Skeletal muscle cell (primary cell): Measurements from ENCODE around the gene BTBD9.

Experiments
- DNase-seq: peaks from one replicate; pipeline ENCODE4 v3.0.0-alpha.2; 2010; ENCODE audit warnings: low read depth
- H3K4me3 ChIP-seq: 2 replicates; pipeline ENCODE4 v1.5.1; 2011; ENCODE audit warnings: low read depth, mild to moderate bottlenecking, control low read depth, low read length, moderate library complexity

The BTBD9 gene

DNA sequence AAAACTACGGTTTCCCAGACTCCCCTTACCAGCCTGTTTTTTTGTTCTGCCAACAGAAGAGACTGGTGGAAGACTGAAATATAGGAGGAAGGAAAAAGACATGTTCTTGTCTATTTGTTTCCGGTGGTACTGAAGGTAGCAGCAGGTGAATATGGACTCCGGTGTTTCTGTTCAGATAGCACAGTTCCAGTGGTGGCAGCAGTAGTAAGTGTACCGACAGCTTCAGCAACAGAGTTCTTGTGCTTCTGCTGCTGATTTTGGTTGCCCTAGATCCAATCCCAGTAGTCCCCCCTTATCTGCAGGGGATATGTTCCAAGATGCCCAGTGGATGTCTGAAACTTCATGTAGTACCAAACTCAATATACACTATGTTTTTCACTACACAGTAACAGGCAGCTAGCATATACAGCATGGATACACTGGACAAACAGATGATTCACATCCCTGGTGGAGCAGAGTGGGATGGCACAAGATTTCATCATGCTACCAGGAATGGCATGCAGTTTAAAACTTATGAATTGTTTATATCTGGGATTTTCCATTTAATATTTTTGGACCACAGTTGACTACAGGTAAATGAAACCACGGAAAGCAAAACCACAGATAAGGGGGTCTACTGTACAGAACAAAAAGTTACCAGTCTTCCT lies 301.8 kb downstream of the BTBD9 start:
- no peak overlapping the region for H3K4me3 ChIP-seq
- DNase-seq = peak; percentile 73

DNA sequence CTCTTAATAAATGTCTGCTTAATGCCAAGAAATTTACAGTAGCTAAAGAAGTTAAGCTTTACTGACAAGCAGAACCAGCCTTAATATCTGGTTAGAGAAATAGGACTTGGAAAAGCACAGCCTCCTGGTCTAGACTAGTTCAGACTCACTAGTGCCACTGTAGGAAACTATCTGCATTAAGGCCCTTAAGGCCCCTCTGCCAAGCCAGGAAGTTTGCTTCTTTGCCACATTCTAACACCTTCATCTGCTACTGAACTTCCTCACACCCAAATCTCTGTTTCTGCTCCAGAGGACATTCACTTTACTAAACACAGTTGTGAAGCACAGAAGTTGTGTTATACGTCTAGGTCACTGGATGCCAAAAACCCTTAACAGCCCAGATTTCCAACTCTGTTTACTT lies 302.8 kb downstream of the BTBD9 start:
- DNase-seq = no peak
- H3K4me3 ChIP-seq = no peak overlapping the region

DNA sequence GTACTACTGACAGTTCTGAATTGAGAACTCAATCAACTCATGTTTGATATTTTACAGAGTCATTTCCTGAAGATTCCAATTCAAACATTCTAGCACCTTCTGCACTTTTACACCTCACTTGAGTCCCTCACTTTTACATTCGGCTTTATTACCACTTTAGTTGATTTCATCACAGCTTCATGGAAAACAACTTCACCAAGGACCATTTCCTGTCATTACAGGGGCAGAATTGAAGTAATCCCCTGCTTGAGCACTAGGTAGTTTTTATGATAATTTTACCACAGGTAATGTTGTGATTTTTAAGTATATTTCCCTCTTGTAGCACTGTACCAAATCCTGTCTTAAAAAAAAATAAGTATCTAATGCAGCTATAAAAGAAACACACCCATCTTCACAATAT lies 312.9 kb downstream of the BTBD9 start:
- DNase-seq = no peak
- no peak overlapping the region for H3K4me3 ChIP-seq

DNA sequence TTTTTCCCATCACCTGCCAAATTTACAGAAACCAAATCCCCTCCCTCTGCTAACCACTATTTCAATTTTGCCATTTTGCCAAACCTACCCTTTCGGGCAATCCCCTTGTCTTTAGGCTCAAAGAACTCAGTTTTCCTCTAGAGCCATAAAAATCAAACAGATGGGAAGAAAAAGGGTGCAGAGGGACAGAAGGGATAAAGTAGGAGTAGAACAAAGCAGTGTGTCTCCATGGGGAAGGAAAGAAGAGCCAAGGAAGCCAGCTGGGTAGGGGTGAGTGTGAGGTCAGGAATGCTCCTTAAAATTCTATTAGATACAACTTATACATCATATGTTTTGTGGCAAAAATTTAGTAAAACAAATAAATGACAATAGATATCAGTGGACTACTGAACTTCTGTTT lies 316.5 kb downstream of the BTBD9 start:
- DNase-seq = no peak
- no peak overlapping the region for H3K4me3 ChIP-seq

DNA sequence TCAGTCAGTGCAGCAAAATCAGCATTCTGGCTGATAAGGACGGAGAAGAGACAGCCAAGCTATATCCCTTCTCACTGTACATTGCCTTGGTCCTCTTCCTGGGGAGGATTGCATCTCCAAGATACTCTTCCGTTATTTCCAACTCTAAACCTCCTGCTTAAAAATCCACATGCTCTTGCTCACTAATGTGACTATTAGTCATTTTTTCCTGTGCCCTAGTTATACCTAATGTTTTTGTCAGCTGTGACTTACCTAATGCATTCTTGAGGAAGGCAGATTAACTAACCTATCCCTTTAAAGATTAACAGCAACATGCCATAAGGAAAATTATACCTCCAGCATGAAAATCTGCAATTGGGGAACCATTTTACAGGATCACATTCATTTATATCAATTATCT lies 317.6 kb downstream of the BTBD9 start:
- no peak for DNase-seq
- no peak overlapping the region for H3K4me3 ChIP-seq

DNA sequence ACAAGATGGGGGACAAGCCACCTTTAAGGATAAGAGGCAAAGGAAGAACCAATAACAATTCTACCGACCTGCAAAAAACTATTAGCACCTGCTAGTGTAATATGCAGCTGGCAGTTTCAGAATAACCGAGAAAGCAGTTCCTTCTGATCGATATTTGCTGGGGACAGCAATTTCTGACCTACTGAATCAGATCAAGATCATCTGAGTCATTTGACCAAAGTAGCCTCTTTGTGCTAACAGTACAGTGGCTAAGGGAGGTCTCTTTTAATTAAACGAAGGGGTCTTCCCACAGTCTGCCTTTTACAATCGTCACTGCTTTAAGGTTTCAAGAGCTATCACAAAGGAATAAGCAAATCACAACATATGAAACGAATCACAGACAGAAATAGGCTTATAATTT lies 318.9 kb downstream of the BTBD9 start:
- no peak overlapping the region for H3K4me3 ChIP-seq
- no peak for DNase-seq

DNA sequence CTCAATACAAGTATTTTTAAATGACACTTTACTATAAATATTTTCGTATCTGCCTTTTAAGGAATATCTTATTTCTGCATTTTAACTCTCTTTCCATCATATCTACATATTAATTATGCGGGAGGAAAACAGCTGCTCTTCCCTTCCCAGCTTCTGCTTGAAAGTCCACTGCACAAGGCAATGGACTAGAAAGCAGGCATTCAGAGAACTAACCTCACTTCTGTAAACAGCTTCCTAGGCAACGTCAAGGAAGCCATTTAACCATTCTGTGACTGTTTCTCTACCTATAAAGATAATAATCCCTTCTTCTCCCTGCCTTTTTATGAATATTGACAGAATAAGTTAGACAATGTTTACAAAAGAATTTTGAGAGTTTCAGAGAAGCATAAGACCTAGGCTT lies 319.4 kb downstream of the BTBD9 start:
- DNase-seq = no peak
- no peak overlapping the region for H3K4me3 ChIP-seq

DNA sequence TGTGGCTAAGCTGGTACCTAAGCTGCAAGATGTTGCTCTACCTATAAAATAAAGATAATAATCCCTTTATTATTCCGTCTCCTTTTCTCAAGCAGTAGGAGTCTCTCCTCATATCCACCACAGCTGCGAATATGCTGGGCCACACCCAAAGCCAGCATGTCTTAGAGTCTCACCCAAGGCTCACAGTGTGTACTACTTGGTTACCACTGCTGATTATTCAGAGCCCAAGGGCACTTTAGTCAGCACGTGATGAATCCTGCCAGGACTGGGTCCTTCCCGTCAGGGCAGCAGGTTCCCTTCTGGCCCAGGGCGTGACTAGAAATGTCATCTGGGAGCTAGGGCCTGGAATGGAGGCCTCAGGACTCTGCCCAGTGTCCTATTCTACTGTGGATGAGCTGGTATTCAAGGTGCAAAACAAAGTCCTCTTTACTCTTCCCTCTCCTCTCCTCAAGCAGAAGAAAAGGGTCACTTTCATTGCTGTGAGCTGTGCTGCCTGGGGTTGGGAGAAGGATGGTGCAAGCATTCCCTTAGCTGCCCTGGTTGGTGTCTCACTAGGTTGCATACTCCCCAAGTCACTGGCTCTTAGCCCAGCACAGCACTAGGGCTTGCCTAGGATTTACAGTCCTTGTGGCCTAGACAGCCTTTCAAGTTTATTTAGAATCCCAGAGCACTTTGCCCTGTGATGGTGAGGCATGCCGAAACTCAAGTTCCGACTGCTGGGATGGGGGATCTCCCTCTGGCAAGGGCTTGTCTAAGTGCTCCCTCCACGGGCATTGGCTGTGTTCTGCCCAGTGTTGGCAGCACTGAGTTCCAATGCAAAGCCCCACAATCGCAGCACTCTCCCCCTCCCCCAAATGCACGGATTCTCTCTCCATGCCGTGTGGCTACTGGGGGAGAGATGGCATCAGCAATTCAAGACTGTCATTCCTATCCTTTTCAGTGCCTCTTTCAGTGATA lies 320.2 kb downstream of the BTBD9 start:
- DNase-seq = no peak
- no peak overlapping the region for H3K4me3 ChIP-seq

DNA sequence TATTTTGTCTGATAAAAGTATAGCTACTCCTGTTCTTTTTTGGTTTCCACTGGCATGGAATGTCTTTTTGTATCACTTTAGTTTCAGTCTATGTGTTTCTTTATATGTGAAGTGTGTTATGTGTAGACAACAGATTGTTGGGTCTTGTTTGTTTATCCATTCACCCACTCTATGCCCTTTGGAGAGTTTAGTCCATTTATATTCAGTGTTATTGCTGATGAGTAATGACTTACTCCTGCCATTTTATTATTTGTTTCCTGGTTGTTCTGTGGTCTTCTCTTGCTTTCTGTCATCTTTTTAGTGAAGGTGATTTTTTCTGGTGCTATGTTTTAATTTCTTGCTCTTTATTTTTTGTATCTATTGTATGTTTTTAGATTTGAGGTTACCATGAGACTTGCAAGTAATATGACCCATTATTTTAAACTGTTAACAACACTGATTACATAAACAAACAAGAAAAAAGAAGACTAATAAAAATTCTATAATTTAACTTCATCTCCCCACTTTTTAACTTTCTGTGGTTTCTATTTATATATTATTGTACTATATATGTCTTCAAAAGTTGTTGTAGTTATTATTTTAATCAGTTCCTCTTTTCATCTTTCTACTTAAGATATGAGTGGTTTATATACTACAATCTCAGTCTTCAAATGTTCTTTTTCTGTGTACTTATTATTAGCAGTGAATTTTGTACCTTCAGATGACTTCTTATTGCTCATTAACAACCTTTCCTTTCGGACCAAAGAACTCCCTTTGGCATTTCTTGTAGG lies 323.4 kb downstream of the BTBD9 start:
- H3K4me3 ChIP-seq = no peak overlapping the region
- DNase-seq = no peak

DNA sequence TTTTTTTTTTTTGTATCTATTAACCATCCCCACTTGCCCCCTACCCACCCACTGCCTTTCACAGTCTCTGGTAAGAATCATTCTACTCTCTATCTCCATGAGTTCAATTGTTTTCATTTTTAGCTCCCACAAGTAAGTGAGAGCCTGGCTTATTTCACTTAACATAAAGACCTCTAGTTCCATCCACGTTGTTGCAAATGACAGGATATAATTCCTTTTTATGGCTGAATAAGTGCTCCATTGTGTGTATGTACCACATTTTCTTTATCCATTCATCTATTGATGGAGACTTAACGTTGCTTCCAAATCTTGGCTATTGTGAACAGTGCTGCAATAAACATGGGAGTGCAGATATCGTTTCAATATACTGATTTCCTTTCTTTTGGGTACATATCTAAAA lies 328.5 kb downstream of the BTBD9 start:
- DNase-seq = no peak
- no peak overlapping the region for H3K4me3 ChIP-seq

DNA sequence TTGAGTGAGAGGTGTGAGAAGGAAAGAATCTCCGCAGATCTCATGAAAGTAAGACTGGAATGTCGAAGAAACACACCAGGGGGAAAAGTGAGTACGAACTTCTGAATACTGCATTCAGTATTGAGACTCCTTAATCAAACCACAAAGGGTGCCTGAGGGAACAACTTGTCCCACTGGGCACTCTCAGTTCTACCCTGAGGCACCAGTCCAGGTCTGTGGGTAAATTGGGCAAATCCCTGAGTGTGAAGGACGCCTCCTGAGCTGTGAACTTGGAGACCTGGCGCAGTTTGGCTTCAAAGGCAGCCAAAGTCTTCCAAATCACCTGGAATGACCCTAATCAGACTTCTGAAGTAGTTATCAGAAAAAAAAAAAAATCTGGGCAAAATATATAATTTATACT lies 329.7 kb downstream of the BTBD9 start:
- no peak for DNase-seq
- no peak overlapping the region for H3K4me3 ChIP-seq

DNA sequence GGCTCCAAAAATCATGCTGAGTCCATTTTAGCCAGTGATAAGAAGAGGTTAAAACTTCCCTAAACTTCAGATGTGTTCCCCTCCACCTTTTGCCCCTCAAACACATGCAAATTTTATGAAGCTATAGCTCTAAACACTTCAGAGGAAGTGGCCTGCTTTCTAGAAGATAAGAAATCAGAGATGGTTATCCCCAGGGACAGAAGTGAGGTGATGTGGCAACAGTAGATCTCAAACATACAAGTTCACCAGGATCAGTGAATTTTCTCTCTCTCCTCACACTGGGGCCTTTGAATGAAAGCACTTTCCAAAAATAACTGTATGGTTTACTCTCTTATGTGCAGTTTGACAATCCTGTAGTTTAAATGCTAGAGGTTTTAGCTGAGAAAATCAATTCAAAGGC lies 332.0 kb downstream of the BTBD9 start:
- no peak overlapping the region for H3K4me3 ChIP-seq
- no peak for DNase-seq

DNA sequence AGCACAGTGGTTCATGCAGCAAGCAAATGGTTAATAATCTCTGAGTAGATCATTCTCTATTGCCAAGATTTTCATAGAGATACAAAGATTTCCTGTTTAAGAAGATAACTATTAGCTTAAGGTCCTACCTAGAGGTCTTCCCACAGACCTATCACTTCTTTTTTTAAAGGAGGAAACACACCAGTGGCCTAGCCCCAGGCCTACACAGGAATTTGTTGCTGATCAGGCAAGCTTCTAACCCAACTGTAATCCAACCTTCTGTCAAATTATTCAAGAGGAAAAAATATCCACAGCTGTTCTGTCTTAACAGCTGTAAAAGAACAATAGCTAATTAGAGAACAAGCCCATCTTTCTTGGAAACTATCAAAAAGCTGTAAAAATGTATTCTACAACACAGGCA lies 332.8 kb downstream of the BTBD9 start:
- DNase-seq = no peak
- no peak overlapping the region for H3K4me3 ChIP-seq

DNA sequence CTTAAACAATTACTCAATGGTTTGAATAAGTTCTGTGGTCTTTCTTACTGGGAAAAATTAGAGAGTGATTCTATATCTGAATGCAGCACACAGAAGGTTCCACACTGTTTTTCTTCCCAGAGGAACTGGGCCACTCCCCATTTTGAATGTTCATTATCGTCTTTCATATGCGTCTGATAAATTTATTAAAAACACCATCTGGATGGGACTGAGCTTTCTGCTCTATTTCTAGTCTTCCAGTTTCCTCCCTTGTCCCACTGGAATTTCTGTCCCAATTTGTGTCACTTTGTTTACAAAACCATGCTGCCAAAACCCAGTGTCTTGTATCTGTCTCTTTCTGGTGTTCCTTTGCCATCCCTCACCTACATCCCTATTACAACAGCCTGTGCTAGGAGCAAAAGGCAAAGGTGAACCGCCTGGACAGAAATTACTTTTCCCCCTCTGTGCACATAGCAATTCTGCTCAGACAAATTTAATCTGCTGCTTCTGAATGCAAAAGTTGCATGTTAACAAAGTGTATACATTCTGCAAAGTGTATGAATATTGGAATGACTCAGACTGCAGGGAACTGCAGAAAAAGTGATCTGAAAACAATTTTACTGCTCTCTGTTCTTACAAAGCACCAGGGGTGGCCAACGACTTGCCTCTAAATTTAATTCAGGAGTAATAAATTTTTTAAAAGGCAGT lies 333.6 kb downstream of the BTBD9 start:
- DNase-seq = no peak
- no peak overlapping the region for H3K4me3 ChIP-seq

DNA sequence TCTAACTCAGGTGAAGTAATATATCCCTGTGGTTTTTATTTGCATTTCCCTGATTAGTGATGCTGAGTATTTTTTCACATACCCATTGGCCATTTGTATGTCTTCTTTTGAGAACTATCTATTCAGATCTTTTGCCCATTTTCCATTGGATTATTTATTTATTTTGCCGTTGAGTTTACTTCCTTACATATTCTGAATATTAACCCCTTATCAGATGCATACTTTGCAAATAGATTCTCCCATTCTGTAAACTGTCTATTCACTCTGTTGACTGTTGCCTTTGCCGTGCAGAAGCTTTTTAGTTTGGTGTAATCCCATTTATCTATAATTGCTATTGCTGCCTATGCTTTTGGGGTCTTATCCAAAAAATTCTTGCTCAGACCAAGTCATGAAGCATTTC lies 336.9 kb downstream of the BTBD9 start:
- H3K4me3 ChIP-seq = no peak overlapping the region
- DNase-seq = no peak

DNA sequence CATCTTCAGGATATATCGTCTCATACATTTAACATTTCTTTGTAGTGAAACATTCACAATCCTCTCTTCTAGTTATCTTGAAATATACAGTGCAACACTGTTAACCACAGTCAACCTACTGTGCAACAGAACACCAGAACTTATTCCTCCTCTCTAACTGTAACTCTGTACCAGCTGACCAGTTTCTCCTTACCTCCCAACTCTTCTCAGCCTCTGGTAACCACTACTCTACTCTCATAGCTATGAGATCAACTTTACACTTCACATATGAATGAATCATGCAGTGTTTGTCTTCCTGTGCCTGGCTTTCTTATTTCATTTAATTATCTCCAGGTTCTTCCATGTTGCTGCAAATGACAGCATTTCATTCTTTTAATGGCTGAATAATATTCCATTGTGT lies 337.6 kb downstream of the BTBD9 start:
- no peak for DNase-seq
- no peak overlapping the region for H3K4me3 ChIP-seq

DNA sequence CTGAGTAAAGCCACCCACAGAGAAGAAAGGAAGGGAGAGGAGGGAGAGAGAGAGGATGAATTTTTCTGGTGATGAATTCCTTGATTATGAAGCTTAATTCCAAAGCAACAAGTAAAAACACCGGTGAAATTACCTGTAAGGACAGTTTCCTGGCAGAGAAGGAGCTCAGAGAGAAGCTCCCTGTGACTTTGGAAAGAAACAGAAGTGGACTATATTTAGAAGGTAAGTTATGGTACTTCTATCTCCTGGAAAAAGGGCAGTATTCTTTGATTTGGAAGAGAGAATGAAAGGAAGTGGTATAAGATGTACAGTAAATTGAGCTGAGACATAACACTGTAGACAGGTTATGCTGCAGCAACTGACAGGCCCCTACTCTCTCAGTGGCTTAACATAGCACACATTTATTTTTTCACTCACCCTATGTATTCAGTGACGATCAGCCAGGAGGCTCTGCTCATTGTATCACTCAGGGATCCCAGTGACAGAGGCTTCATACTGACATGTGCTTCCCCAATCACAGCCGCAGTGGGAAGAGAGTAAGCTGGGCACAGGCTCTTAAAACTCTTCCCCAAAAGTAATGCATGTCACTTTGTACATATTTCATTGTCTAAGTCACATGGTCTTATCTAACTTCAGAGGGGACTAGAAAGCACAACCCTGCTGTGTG lies 349.5 kb downstream of the BTBD9 start:
- no peak overlapping the region for H3K4me3 ChIP-seq
- DNase-seq = no peak

DNA sequence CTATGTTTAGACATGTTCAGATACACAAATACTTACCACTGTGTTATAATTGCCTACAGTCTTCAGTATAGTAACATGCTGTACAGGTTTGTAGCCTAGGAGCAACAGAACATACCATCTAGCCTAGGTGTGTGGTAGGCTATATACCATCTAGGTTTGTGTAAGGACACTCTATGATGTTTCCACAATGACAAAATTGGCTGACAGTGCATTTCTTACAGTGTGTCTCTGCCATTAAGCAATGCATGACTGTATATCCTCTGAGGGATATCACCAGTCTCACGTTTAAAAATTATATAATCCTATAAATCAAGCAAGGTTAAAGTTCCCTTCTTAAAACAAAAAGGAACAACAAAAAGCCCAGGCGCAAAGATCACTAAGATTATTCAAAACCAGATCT lies 352.2 kb downstream of the BTBD9 start:
- no peak overlapping the region for H3K4me3 ChIP-seq
- DNase-seq = no peak

DNA sequence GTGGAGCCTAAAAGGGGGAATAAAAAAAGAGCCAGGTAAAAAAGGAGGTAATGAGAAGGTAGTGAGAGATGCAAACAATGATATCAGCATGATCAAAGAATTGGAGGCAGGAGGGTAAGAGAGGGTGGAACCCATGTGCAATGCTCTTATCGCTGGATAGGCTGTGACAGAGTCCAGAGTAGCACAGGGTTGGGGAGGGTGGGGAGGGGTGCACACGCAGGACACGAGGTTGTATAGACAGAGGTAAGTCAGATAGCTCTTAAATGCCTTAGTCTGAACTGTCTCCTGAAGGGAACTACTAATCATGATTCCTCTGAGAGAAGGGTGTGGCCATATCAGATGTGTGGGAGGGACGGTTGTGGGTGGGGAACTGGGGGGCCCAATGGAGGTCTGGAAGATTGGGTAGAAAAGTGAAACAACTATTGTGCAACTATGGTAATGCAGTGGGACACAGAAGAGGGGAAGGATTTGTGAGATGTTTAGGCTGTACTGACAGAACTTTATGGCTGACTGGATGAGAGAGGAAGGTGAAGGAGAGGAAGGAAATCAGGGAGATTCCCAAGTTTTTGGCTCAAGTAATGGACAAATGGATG lies 354.8 kb downstream of the BTBD9 start:
- no peak overlapping the region for H3K4me3 ChIP-seq
- no peak for DNase-seq
